ENCODE results near the gene HRH3.

Gene HRH3

DNA sequence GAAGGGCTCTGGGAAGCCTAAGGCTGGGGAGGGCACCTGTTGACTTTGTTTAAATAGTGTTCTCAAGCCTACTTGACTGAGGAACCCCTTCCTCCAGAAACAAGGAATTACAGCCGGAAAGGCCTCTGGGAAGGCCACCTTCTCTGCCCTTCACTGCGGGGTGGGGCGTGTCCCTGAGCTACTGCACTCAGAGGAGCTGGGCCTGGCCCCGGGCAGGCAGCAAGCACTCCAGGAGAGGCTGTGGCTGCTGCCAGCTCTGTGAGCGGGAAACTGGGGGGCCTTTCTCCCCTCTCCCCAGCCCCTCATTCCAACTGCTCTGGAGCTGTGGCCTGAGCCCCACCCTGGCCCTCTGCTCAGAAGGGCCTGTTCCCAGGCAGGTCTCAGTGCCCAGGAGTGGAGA is 14.3 kb upstream of the HRH3 start:
- DNase-seq (ENCODE audit: low spot score) = no peak
- TF ChIP-seq, protein P1, sequence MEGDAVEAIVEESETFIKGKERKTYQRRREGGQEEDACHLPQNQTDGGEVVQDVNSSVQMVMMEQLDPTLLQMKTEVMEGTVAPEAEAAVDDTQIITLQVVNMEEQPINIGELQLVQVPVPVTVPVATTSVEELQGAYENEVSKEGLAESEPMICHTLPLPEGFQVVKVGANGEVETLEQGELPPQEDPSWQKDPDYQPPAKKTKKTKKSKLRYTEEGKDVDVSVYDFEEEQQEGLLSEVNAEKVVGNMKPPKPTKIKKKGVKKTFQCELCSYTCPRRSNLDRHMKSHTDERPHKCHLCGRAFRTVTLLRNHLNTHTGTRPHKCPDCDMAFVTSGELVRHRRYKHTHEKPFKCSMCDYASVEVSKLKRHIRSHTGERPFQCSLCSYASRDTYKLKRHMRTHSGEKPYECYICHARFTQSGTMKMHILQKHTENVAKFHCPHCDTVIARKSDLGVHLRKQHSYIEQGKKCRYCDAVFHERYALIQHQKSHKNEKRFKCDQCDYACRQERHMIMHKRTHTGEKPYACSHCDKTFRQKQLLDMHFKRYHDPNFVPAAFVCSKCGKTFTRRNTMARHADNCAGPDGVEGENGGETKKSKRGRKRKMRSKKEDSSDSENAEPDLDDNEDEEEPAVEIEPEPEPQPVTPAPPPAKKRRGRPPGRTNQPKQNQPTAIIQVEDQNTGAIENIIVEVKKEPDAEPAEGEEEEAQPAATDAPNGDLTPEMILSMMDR (IDR thresholded peaks at IDR 0.05; ENCODE audit: extremely low read depth, missing control alignments) = no peak

DNA sequence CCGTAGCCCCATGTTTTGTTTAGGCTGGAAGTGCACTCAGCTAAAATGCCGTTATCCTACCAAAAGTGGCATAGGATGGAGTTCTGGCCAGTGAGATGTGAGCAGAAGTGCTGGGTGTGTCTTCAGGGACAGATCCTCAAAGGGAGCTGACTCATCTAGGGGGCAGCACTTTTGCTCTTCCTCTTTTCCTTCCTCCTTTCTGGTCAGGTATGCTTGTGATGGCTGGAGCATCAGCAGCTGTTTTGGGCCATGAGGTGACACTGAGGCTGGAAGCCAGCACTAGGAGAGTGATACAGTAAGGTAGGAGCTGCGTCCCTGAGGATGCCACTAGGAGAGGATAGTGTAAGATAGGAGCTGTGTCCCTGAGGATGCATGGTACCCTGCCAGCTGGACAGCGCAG is 13.6 kb upstream of the HRH3 start:
- no peak for DNase-seq (ENCODE audit: low spot score)
- TF ChIP-seq, protein P1 (IDR thresholded peaks at IDR 0.05; ENCODE audit: extremely low read depth, missing control alignments) = no peak

DNA sequence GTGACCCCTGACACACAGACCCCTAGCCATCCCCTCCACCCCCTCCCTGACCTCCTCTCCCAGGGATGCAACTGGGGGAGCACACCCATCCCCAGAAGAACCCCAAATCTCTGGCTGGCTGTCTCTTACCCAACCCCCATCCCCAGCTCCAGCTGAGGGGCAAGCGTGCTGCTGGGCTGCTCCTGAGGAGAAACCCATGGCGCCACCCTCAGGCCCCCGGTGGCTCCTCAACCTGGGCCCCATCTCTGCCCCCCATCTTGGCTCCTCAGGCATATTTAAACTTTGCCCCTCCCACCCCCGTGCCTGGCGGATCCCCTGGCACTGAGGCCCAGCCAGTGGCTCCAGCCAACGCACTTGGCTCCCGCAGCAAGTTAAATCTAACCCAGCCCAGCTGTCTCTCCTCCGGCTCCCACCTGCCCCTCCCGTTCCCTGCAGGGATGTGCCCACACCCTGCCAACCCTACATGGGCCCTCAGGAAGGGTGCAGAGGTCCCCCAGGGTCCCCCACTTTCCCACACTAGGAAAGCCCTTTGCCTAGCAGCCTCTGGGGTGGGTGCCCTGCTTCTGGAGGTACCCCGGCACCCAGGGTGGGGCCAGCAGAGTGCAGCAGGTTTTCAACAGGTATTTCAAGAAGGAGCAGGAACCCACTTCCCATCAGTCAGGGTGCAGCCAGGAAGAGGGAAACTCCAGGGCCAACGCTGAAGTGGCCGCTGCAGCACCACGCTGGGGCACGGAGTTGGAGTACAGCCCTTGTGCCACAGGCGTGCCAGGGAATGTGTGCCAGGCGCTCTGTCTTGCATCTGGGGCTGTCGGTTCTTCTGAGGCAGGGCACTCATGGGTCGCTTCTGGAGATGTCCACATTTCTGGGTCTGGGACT is 12.9 kb upstream of the HRH3 start:
- TF ChIP-seq, protein P1 (IDR thresholded peaks at IDR 0.05; ENCODE audit: extremely low read depth, missing control alignments) = no peak
- no peak for DNase-seq (ENCODE audit: low spot score)

DNA sequence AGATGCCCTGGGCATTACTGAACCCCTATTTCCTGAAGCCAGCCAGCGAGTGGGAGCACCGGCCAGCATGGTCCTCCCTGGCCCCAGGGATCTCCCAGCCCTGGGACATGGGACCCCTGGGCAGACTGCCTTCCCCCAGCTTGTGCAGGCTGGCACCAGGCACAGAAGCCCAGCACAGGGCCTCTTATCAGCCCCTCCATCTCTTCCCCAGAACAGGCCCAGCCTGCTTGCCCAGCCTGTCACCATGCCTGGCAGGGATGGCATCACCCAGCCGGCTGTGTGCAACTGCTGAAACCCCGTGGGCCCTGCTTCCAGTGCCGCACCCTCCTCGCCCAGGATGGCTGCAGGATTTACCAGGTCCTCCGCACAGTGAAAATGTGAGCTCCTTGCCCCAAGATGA is 12.1 kb upstream of the HRH3 start:
- DNase-seq (ENCODE audit: low spot score) = no peak
- TF ChIP-seq, protein P1 (IDR thresholded peaks at IDR 0.05; ENCODE audit: extremely low read depth, missing control alignments) = no peak

DNA sequence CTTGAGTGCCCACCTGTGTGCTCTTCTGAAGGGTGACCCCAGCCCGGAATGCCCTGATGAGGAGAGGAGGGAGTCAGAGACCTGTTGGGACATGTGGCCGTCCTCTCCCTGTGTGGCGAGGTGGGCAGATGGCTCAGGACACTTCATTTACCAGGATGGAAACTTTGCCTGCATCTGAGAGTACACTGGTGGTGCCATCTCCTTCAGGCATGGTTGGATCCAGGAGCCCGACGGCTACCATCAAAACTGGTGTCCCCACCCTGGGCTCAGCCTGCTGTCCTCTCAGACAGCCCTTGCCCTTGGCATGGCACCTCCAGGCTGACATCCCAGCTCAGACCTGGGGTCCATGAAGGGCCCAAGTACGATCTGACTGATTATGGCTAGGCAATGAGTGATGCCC is 11.2 kb upstream of the HRH3 start:
- TF ChIP-seq, protein P1 (IDR thresholded peaks at IDR 0.05; ENCODE audit: extremely low read depth, missing control alignments) = no peak
- no peak for DNase-seq (ENCODE audit: low spot score)

DNA sequence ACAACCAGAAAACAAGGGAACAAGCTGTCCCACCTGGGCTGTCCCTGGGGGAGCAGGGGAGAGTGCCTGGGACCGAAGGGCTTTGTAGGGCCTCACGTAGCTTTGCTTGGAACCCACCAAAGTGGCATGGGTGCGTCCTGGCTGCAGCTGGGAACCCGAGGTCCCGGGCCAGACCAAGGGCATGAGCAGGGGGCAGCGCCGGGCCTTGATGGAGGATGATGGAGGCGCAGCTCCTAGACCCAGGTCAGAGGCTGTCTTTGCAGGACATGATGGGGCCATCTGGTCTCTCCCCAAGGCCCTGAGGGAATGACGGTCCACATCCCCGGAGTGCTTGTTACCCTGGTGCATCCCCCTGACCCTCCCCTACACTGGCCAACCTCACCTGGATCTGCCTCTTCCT is 10.6 kb upstream of the HRH3 start:
- TF ChIP-seq, protein P1 (IDR thresholded peaks at IDR 0.05; ENCODE audit: extremely low read depth, missing control alignments) = no peak
- DNase-seq (ENCODE audit: low spot score) = no peak

DNA sequence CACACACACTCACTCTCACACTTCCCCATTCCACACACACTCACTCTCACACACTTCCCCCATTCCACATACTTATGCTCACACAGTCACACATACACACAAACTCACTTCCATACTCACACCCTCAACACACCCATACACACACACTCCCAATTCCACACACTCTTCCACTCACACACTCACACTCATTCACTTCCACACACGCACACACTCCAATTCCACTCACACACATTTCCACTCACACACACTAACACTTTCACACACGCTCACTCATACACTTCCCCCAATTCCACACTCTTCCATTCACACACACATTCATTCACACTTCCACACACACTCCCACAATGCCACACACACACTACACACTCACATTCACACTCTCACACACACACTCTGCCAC is 10.2 kb upstream of the HRH3 start:
- TF ChIP-seq, protein P1 (IDR thresholded peaks at IDR 0.05; ENCODE audit: extremely low read depth, missing control alignments) = no peak
- DNase-seq (ENCODE audit: low spot score) = no peak
